ENCODE results near the gene LAMC1. TPM values are rescaled to one million over a fixed set of nuclear protein-coding genes. Genes with fewer than 3 reads are reported as not detected.

The LAMC1 gene
- total RNA-seq (100 to 1,000 TPM; 163 to 272 TPM), polyA plus RNA-seq (10 to 100 TPM; 23.4 to 69.2 TPM)
- long read RNA-seq, donor 1, full-length matches to known transcripts = 10 of 98 reads
- long read RNA-seq, donor 1, partial matches to known transcripts = 88 of 98 reads
- long read RNA-seq, donor 1, other reads (novel, unspliced or antisense) = 0 of 98 reads
- long read RNA-seq, donor 2, full-length matches to known transcripts = 2 of 28 reads
- long read RNA-seq, donor 2, partial matches to known transcripts = 26 of 28 reads
- long read RNA-seq, donor 2, other reads (novel, unspliced or antisense) = 0 of 28 reads
- long read RNA-seq, donor 3, full-length matches to known transcripts = 1 of 157 reads
- long read RNA-seq, donor 3, partial matches to known transcripts = 156 of 157 reads
- long read RNA-seq, donor 3, other reads (novel, unspliced or antisense) = 0 of 157 reads
- long read RNA-seq, donor 4 = 0 reads
- long read RNA-seq, donor 5, full-length matches to known transcripts = 10 of 75 reads
- long read RNA-seq, donor 5, partial matches to known transcripts = 65 of 75 reads
- long read RNA-seq, donor 5, other reads (novel, unspliced or antisense) = 0 of 75 reads

GRCh38 chr1:183023146-183023600 is at the start of gene LAMC1:
Gene LAMC1 (plus strand): TSS chr1:183023420. CDS start chr1:183023717, 297 bp downstream.
- no peaks in the 10 kb centered on the region for H3K9me3 ChIP-seq (ENCODE audit: control insufficient read depth in 4 of 4, insufficient read depth in 3 of 4, low read length in 3 of 4)
- H3K4me1 ChIP-seq (ENCODE audit: control insufficient read depth in 5 of 5, insufficient read depth in 5 of 5, low read length in 5 of 5) = peaks cover 4 to 27% (median 9%) of the 10 kb centered on the region in 5 donors
- TF ChIP-seq, protein P1, sequence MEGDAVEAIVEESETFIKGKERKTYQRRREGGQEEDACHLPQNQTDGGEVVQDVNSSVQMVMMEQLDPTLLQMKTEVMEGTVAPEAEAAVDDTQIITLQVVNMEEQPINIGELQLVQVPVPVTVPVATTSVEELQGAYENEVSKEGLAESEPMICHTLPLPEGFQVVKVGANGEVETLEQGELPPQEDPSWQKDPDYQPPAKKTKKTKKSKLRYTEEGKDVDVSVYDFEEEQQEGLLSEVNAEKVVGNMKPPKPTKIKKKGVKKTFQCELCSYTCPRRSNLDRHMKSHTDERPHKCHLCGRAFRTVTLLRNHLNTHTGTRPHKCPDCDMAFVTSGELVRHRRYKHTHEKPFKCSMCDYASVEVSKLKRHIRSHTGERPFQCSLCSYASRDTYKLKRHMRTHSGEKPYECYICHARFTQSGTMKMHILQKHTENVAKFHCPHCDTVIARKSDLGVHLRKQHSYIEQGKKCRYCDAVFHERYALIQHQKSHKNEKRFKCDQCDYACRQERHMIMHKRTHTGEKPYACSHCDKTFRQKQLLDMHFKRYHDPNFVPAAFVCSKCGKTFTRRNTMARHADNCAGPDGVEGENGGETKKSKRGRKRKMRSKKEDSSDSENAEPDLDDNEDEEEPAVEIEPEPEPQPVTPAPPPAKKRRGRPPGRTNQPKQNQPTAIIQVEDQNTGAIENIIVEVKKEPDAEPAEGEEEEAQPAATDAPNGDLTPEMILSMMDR (IDR thresholded peaks at IDR 0.05; ENCODE audit: control extremely low read depth, extremely low read depth) = no peak
- no peaks in the 10 kb centered on the region for H3K27me3 ChIP-seq (ENCODE audit: control insufficient read depth in 3 of 3, insufficient read depth in 3 of 3, low read length in 2 of 3)
- ATAC-seq (ENCODE audit: insufficient read depth, low FRiP score) (peak; percentile 71), DNase-seq (peak; percentile 95 to 96 (median 96))
- 0 to 1% methylated on average over 10 to 54 of the region's 65 CpGs for WGBS, 2 donors
- H3K4me3 ChIP-seq = peak within 1 kb of the TSS; percentile 88
- peak within 1 kb of the TSS; percentile 100 for H3K27ac ChIP-seq (ENCODE audit: low read depth in 1 of 2, low read length in 1 of 2)
- H3K9ac ChIP-seq (ENCODE audit: insufficient read depth in 1 of 2, low read length in 2 of 2) = peak within 1 kb of the TSS; percentile 70 to 91
- no peaks in the 10 kb centered on the region for H3K36me3 ChIP-seq (ENCODE audit: control insufficient read depth in 4 of 4, insufficient read depth in 4 of 4, low read length in 4 of 4)

DNA sequence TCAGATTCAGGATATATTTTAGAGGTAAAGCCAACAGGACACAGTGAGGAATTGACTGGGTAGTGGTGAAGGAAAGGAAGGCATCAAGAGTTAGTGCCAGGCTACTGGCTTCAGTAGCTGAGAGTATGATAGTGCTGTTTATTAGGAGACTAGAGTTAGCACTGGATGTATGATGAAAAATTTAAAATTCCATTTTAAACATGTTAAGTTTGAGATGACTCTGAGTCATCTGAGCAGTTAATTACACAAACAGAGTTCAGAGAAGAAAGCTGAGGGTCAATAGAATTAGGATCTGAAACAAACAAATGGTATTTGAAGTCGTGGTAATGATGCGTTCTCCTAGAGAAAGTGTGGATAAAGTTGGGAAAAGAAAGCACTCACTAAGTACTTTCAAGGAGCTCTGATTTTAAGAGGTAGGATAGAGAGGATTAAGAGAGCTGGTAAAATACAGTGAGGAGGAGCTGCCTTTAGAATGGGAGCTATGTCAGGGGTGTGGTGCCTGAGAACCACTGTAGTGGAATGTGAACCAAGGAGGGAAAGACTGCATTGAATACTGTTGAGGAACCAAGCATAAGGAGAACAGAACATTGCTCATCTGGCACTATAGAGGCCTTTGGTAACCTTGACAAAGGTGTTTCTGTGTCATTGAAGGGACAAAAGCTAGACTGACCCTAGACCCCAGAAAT is 48.6 kb upstream of the LAMC1 start:
- TF ChIP-seq, protein P1 (IDR thresholded peaks at IDR 0.05; ENCODE audit: control extremely low read depth, extremely low read depth) = no peak
- no peak for DNase-seq
- no peaks in the 10 kb centered on the region for H3K4me1 ChIP-seq (ENCODE audit: control insufficient read depth in 5 of 5, insufficient read depth in 5 of 5, low read length in 5 of 5)
- H3K36me3 ChIP-seq (ENCODE audit: control insufficient read depth in 4 of 4, insufficient read depth in 4 of 4, low read length in 4 of 4) = no peaks in the 10 kb centered on the region
- WGBS, 2 donors = 66 to 85% methylated on average over 2 of the region's 2 CpGs
- no peak overlapping the region for H3K27ac ChIP-seq (ENCODE audit: low read depth in 1 of 2, low read length in 1 of 2)
- no peak overlapping the region for H3K4me3 ChIP-seq
- ATAC-seq (ENCODE audit: insufficient read depth, low FRiP score) = no peak
- no peak overlapping the region for H3K9ac ChIP-seq (ENCODE audit: insufficient read depth in 1 of 2, low read length in 2 of 2)
- peaks cover 0 to 1% (median 0%) of the 10 kb centered on the region in 4 donors for H3K9me3 ChIP-seq (ENCODE audit: control insufficient read depth in 4 of 4, insufficient read depth in 3 of 4, low read length in 3 of 4)
- no peaks in the 10 kb centered on the region for H3K27me3 ChIP-seq (ENCODE audit: control insufficient read depth in 3 of 3, insufficient read depth in 3 of 3, low read length in 2 of 3)

DNA sequence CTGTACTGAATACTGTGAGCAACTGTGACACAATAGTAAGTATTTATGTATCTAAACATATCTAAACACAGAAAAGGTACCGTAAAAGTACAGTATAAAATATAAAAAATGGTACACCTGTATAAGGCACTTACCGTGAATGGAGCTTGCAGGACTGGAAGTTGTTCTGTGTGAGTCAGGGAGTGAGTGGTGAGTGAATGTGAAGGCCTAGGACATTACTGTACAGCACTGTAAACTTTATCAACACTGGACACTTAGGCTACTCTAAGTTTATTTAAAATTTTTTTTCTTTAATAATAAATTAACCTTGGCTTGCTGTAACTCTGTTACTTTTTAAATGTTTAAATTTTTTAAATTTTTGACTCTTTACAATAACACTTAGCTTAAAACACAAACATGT is 45.7 kb upstream of the LAMC1 start:
- no peaks in the 10 kb centered on the region for H3K4me1 ChIP-seq (ENCODE audit: control insufficient read depth in 5 of 5, insufficient read depth in 5 of 5, low read length in 5 of 5)
- 93 to 98% methylated on average over 2 of the region's 2 CpGs for WGBS, 2 donors
- H3K27me3 ChIP-seq (ENCODE audit: control insufficient read depth in 3 of 3, insufficient read depth in 3 of 3, low read length in 2 of 3) = no peaks in the 10 kb centered on the region
- no peaks in the 10 kb centered on the region for H3K36me3 ChIP-seq (ENCODE audit: control insufficient read depth in 4 of 4, insufficient read depth in 4 of 4, low read length in 4 of 4)
- no peak overlapping the region for H3K4me3 ChIP-seq
- H3K27ac ChIP-seq (ENCODE audit: low read depth in 1 of 2, low read length in 1 of 2) = no peak overlapping the region
- H3K9ac ChIP-seq (ENCODE audit: insufficient read depth in 1 of 2, low read length in 2 of 2) = no peak overlapping the region
- H3K9me3 ChIP-seq (ENCODE audit: control insufficient read depth in 4 of 4, insufficient read depth in 3 of 4, low read length in 3 of 4) = no peaks in the 10 kb centered on the region
- ATAC-seq (ENCODE audit: insufficient read depth, low FRiP score) = no peak
- DNase-seq = no peak
- TF ChIP-seq, protein P1 (IDR thresholded peaks at IDR 0.05; ENCODE audit: control extremely low read depth, extremely low read depth) = no peak
